ENCODE data around the gene HARS2. TPM values are rescaled to one million over a fixed set of nuclear protein-coding genes. Genes with fewer than 3 reads are reported as not detected.

The HARS2 gene
- total RNA-seq, 4 donors from 2014 or later, result 13.3 to 24.2 (median 22.8) TPM

DNA sequence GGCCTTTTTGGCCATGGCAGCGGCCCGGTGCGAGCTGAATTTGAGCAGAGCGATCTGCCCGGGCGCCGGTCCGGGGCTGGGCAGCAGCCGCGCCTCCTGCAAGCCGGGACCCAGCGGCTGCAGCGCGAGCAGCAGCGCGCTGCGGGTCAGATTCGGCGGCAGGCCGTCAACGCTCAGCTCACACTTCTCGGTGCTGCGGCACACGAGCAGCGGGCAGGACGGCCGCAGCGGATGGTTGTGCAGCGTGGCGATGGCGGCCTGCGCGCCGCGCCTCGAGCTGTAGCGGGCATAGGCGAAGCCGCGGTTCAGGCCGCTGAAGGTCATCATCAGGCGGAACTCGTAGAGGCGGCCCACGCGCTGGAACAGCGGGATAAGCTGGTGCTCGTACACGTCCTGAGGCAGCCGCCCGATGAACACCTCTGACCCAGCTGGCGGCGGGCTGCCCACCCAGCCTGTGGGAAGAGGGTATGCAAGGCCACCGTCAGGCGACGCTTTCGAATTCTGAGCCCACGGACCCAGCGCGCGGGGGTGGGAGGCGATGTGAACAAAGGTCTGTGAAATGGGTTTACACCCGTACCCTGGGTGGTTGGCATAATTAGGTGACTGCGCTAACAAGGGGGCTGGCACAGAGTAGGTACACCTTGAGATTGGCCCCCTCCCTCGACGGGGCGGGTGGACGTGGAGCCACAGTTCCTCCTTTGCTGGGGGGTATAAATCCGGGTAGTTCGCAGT lies 18.6 kb upstream of the HARS2 start:
- no peak overlapping the region for H3K27ac ChIP-seq
- WGBS, 2 donors, result 64 to 78% methylated on average over 5 to 22 of the region's 70 CpGs

DNA sequence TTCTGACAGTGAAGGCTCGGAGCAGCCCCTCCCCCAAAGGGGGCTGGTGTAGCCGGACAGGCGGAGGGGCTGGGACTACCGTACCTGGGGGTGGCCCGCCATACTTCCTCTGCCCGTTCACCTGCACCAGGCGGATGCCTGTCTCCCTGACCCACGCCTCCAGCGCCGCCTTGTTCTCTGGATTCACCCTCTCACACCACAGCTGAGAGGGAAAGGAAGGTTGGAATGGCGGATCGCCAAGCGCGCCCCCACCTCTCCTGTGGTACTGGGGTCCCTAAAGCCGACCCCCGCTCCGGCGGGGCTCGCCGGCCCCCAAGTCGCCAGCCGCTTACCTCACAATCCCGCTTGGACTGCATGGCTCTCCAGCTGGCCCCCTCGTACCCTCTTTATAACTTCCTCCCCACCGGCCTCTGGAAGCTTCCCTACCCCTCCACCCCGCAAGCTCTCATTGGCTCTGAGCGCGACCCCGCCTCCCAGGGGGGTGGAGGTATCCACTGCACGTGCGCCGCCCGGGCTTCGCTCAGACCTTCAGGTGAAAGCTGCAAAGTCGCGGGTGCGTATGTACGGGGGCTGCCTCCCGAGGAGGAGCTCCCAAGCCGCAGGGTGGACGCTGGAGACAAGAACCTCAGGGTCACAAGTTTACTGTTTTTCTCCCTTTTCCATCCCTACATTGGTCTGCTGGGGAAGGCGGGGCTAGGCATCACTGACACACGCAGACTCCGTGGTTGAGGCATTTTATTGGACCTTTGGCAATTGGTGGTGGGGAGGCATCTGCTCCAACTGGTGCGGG lies 17.9 kb upstream of the HARS2 start, which contains the start of gene DND1:
DND1 (minus strand) TSS at position 390 of the 790 bp plus-strand sequence; CDS start at position 356, 34 bp downstream.
- Histone ChIP-seq H3K36me3 (peaks cover 26 to 100% (median 39%) of the 10 kb centered on the region in 3 donors), H3K27me3 (no peaks in the 10 kb centered on the region), H3K9me3 (no peaks in the 10 kb centered on the region), H3K27ac (no peak within 1 kb of the TSS), H3K4me3 (peak within 1 kb of the TSS in 3 of 4 donors; percentile 16 to 42 (median 19)), H3K4me1 (peaks cover 0 to 10% (median 0%) of the 10 kb centered on the region in 3 donors)
- intact Hi-C loops (cut with DNase I), result no loop called here
- DNase-seq, result no peak
- TF ChIP-seq CTCF (IDR thresholded peaks at IDR 0.05), result no peak
- no peak for TF ChIP-seq POLR2A (IDR thresholded peaks at IDR 0.05)
- 87 to 88% methylated on average over 39 to 40 of the region's 45 CpGs for WGBS, 2 donors

More for the DNA sequence above, 18.6 kb upstream of the HARS2 start:
- DNase-seq, result no peak
- Histone ChIP-seq H3K4me3 (peak overlapping the region in 3 of 4 donors; percentile 16 to 42 (median 19)), H3K27me3 (no peaks in the 10 kb centered on the region), H3K36me3 (peaks cover 29 to 100% (median 38%) of the 10 kb centered on the region in 3 donors), H3K9me3 (no peaks in the 10 kb centered on the region), H3K4me1 (peaks cover 0 to 10% (median 0%) of the 10 kb centered on the region in 3 donors)
- intact Hi-C loops (cut with DNase I), result no loop called here
- TF ChIP-seq CTCF (IDR thresholded peaks at IDR 0.05), result no peak
- no peak for TF ChIP-seq POLR2A (IDR thresholded peaks at IDR 0.05)

GRCh38 chr5:140674211-140674610 lies 17.0 kb upstream of the HARS2 start:
- H3K9me3 ChIP-seq, result no peaks in the 10 kb centered on the region
- DNase-seq, result no peak
- H3K4me3 ChIP-seq, result no peak overlapping the region
- H3K4me1 ChIP-seq, result peaks cover 0 to 10% (median 0%) of the 10 kb centered on the region in 3 donors
- WGBS, 2 donors, result 69 to 84% methylated on average over 2 of the region's 2 CpGs
- peaks cover 18 to 100% (median 31%) of the 10 kb centered on the region in 3 donors for H3K36me3 ChIP-seq
- TF ChIP-seq POLR2A (IDR thresholded peaks at IDR 0.05) (no peak), CTCF (IDR thresholded peaks at IDR 0.05) (no peak)
- no peaks in the 10 kb centered on the region for H3K27me3 ChIP-seq
- no peak overlapping the region for H3K27ac ChIP-seq
- intact Hi-C loops (cut with DNase I), result no loop called here

GRCh38 chr5:140674629-140675028 lies 16.6 kb upstream of the HARS2 start:
- intact Hi-C loops (cut with DNase I), result no loop called here
- Histone ChIP-seq H3K27ac (no peak overlapping the region), H3K4me3 (no peak overlapping the region), H3K9me3 (no peaks in the 10 kb centered on the region), H3K27me3 (no peaks in the 10 kb centered on the region), H3K4me1 (peaks cover 0 to 10% (median 0%) of the 10 kb centered on the region in 3 donors), H3K36me3 (peaks cover 17 to 100% (median 27%) of the 10 kb centered on the region in 3 donors)
- DNase-seq, result no peak
- WGBS, 2 donors, result 96 to 100% methylated on average over 4 of the region's 4 CpGs
- TF ChIP-seq CTCF (IDR thresholded peaks at IDR 0.05) (no peak), POLR2A (IDR thresholded peaks at IDR 0.05) (no peak)

GRCh38 chr5:140677947-140678346 lies 13.3 kb upstream of the HARS2 start:
- Histone ChIP-seq H3K27ac (no peak overlapping the region), H3K9me3 (no peaks in the 10 kb centered on the region), H3K4me3 (no peak overlapping the region), H3K27me3 (no peaks in the 10 kb centered on the region), H3K4me1 (no peaks in the 10 kb centered on the region), H3K36me3 (peaks cover 17 to 100% (median 26%) of the 10 kb centered on the region in 3 donors)
- no peak for TF ChIP-seq POLR2A (IDR thresholded peaks at IDR 0.05)
- TF ChIP-seq CTCF (IDR thresholded peaks at IDR 0.05), result no peak
- WGBS, 2 donors, result 64 to 83% methylated on average over 2 of the region's 3 CpGs
- intact Hi-C loops (cut with DNase I), result no loop called here
- DNase-seq, result no peak
